Epidermal melanocyte (primary cell): Measurements from ENCODE around the gene ATP6V1G1.
A peak's percentile ranks its signal among the peaks of the same experiment; 100 is the strongest.

Experiments
- DNase-seq: peaks from one replicate; pipeline ENCODE4 v3.0.0; 2011; ENCODE audit warnings: low spot score; ENCODE audit not compliant: insufficient read length

ATP6V1G1 gene

DNA sequence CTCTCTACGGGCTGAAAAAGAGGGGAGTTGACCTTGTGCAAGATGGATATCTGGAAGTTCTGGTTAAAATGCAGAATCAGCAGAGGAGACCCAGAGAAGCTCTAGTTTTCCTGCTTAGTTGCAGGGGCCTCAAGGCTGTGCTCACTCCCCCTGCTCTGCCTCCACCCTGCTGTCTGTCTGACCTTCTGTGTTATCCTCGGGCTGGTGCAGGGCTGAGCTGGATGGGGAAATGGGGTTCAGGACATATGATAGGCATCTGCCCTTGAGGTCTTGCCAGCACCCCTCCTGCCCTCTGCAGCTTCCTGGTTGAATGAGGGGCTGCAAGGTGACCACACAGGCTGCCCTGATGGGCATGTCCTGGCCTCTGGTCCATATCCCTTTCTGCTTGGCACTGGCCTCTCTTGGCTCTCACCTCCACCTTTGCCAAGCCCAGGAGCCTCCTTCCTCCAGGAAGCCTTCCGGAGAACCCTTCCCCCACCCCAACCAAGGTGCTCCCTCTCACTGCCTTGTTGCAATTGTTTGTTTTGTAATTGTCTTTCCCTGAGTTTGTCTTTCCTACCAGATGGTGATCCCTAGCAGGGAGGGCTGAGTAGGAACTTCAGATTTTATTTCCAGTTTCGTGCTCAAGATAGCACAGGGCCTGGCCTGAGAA, 24.8 kb downstream of the ATP6V1G1 start:
- no peak for DNase-seq

DNA sequence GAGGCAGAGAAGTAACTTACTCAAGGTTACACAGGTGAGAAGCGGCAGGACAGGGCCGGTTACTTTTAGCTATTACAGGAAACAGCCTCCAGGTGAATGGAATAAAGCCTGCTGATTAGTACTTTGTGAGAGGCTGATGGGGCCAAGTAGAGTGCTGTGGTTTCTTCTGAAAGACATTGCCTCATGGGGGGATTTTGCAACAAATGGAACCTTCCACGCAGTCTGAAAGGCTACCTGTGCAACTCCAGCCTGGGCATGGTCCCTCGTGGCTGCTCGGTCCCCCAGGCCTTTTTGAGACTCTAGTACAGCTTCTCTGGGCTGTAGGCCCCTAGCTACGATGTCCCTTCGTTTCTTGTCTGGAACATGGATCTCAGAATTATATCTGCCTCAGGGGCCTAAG, 25.5 kb downstream of the ATP6V1G1 start:
- no peak for DNase-seq

DNA sequence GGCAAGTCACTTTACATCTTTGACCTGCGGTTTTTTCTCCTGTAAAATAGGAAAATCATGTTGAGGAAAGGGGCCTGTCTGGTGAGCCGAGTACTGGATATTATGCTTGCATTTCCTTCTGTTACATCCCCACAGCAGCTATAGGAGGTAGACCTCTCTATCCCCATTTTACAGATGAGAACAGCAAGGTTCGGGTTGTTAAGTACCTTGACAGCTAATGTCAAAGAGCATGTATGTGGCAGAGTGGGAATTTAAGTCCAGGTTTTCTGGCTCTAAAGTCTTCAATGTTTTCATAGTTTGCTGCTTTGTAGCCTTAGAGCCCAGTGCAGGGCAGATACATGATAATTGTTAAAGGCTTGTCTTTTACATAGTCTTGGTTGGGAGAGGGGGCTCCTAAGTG, 26.4 kb downstream of the ATP6V1G1 start:
- no peak for DNase-seq

DNA sequence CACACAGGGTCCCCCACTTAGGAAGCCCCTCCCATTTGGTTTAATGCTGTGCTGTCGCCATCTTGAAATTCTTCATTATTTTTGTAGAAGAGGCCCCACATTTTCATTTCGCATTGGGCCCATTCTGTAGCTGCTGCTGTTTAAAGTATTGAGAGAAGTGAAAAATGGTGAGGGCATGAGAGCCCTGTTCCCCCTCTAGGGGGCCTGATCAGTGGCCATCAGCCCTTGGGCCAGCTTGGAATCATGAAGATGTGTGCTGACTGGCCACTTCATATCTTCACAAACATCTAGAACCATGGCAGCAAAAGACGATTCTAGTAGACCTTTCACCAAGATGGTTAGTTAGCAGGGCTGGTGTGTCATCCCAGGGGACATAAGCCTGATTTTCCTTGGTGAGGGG, 26.8 kb downstream of the ATP6V1G1 start:
- no peak for DNase-seq

- DNase-seq: no peak
These were observed 29.3 kb downstream of the ATP6V1G1 start for GRCh38 chr9:114616684-114617520.

DNA sequence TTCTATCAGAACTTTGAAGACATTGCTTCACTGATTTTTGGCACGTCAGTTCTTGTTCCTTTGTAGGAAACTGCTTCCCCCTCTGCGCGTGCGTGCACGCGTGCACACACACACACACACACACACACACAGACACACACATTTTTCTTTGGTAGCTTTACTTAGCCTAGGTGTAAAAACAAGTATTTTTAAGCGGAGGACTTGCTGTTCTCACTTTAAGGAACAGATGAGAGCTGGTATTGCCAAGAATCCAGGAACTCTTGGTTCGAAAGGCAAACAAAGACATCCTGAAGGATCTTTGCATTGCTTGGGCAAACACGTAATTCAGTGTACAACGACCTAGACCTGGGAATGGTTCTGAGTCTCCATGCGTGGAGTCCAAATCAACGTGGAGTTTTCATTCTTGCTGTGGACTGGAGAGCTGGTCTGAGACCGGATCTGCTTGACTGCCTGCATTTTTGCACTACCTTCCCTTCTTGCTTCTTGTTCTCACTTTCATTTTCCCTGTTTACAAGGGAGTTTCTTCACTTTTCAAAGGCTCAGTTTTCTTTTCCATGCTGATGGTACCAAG, 31.7 kb downstream of the ATP6V1G1 start:
- no peak for DNase-seq

GRCh38 chr9:114621561-114621960, 34.0 kb downstream of the ATP6V1G1 start:
- no peak for DNase-seq

- no peak for DNase-seq
These were observed 34.5 kb downstream of the ATP6V1G1 start for GRCh38 chr9:114621975-114622609.

DNA sequence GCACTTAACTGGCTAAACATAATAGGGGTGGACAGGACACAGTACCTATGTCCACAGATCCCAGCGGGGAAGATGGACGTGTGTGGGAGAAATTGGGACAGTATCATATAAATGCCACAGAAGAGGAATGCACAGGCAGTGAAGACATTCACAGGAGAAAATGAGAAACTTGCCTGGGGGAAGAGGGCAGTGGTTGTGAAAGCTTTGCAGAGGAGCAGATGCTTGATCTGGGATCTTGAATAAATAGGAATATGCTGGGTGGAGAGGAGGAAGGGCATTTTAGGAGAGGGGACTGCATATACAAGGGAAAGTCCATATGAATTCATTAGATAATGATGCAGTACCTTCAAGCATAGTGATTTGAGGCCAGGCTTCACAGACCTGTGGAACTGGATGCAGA, 37.1 kb downstream of the ATP6V1G1 start:
- DNase-seq: no peak

GRCh38 chr9:114626415-114627020, 38.9 kb downstream of the ATP6V1G1 start:
- peak; percentile 64 for DNase-seq

DNA sequence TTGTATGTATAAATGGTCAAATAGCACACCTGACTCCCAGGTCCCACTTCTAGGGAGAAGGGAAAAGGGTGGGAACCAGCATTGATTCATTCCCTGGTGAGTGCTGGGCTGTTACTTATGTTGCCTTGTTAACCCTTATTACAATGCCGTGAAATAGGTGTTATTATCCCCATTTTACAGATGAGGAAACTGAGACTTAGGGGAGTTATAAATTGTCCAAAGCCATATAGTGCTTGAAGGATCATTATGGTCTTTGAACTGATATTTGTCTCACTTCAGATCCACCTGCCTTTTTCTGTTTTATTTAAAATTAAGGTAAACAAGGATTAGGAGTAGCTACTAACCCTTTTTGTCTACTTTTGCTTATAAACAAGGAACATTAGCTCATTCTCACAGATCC, 40.0 kb downstream of the ATP6V1G1 start:
- no peak for DNase-seq

DNA sequence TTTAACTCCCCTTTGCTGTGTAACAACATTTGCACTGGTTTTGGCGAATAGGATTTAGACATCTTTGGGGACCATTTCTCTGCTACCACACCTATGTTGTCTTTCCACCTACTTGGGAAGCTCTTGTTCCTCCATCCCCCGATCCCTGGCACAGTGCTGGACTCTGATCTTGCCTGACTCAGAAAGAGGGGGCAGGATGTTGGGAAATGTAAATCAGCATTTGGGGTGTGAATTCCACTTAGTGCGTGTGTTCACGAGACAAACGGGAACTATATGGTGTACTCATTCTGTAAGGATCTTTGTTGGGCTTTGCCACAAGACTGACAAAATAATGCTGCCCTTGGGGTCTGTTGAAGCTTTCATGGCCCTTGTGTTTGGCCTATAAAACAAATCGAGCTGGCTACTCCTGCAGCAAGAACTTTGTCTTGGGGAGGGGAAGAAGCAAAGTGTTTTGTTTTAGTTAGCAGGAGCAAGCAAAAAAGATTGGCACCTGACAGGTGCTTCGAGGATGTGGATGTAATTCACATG, 42.1 kb downstream of the ATP6V1G1 start:
- no peak for DNase-seq

DNA sequence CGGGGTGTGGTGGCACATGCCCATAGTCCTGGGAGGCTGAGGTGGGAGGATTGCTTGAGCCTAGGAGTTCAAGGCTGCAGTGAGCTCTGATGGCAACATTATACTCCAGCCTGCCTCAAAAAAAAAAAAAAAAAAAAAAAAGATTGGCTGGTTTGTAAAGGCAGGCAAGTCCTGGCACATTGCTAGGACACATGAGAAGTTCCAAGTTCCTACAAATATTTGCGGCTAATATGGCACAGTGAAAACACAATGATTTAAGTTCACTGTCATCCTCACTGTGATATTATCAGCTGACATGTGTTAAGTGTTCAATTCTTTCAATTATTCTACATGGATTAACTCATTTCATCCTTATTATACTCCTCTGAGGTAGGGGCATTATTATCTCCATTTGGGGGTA, 43.6 kb downstream of the ATP6V1G1 start:
- DNase-seq: no peak

GRCh38 chr9:114633438-114634089, 46.0 kb downstream of the ATP6V1G1 start:
- DNase-seq: no peak

DNA sequence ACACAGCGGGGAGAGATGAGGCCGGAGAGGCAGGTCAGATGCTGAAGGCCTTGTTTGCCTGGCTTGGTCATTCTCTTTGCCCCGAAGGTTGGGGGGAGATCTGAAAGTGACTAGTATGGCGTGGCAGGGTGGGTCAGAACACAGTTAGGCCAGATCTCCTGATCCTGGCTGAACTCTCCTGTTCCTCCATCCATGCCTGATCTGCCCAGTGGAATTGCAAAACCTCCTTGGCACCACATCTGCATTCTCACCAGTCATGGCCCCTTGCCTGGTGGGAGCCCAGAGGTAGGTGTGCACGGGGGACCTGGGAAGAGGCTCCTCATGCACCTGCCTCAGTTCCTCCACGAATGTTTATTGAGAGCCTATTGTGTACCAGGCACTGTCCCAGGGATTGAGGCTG, 46.8 kb downstream of the ATP6V1G1 start:
- no peak for DNase-seq

GRCh38 chr9:114638404-114638803, 50.8 kb downstream of the ATP6V1G1 start:
- DNase-seq: no peak

DNA sequence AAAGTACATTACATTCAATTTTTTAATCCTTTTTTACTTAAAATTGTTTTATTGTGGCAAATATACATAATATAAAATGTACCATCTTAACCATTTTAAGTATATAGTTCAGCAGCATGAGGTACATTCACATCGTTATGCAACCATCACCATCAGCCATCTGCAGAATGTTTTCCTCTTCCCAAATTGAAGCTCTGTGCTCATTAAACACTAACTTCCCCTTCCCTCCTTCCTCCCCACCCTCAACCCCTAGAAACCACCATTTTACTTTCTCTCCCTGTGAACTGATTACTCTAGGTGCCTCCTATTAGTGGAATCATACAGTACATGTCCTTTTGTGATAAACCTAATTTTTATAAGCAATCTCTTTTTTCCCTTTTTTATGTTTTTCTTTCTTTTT, 54.4 kb downstream of the ATP6V1G1 start:
- DNase-seq: no peak

- no peak for DNase-seq
These were observed 55.4 kb downstream of the ATP6V1G1 start for GRCh38 chr9:114643001-114643400.

DNA sequence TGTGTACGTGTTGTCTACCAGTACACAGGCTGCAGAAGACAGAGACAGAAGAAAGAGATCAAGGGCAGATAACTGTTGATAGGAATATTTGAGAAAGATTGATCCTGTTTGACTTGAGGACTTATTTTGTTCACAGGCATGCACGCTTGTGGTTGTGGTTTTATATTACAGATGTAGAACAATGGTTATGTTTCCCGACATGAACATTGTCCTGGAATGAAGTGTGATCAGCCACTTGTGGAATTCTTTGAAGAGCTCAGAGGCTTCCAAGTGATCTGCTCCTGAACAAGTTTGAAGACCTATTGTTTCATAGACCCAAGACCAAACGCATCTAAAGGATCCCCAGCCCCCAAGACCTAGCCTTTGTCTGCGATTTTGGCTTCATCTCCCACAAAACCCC, 56.3 kb downstream of the ATP6V1G1 start:
- no peak for DNase-seq
